Mesendoderm (in vitro differentiated cells): ENCODE results near the gene RALGPS1.

ENCODE experiments used
- DNase-seq: peaks from one replicate; pipeline ENCODE4 v3.0.0; 2013
- H2AK5ac ChIP-seq: 2 replicates; pipeline ENCODE4 v1.6.1; 2013; ENCODE audit warnings: low read length, inconsistent platforms
- H2BK120ac ChIP-seq: 2 replicates; pipeline ENCODE4 v1.6.1; 2013; ENCODE audit warnings: low read depth, mild to moderate bottlenecking, low read length, moderate library complexity, mixed read lengths
- H2BK15ac ChIP-seq: replicated peaks from 2 replicates; pipeline ENCODE4 v1.6.1; 2013; ENCODE audit warnings: low read depth, mild to moderate bottlenecking, moderate library complexity
- H2BK5ac ChIP-seq: 2 replicates; pipeline ENCODE4 v1.6.1; 2013; ENCODE audit warnings: low read length, inconsistent platforms
- H3K18ac ChIP-seq: 2 replicates; pipeline ENCODE4 v1.6.1; 2013; ENCODE audit warnings: mild to moderate bottlenecking, low read length, mixed read lengths
- H3K23ac ChIP-seq: one replicate; pipeline ENCODE4 v1.6.1; 2013; ENCODE audit warnings: low read length
- H3K27ac ChIP-seq: 2 replicates; pipeline ENCODE4 v1.5.1; 2013; ENCODE audit warnings: low read depth, mild to moderate bottlenecking, inconsistent platforms, low read length, moderate library complexity
- H3K27me3 ChIP-seq: 2 replicates; pipeline ENCODE4 v1.6.1; 2013; ENCODE audit warnings: low read length, control low read depth, mild to moderate bottlenecking, inconsistent platforms; ENCODE audit not compliant: insufficient read depth, poor library complexity
- H3K36me3 ChIP-seq: 2 replicates; pipeline ENCODE4 v1.6.1; 2013; ENCODE audit warnings: low read length, inconsistent platforms; ENCODE audit not compliant: control insufficient read depth, insufficient read depth
- H3K4ac ChIP-seq: one replicate; pipeline ENCODE4 v1.6.1; 2013; ENCODE audit warnings: low read depth, mild to moderate bottlenecking, low read length, moderate library complexity
- H3K4me1 ChIP-seq: 2 replicates; pipeline ENCODE4 v1.6.1; 2013; ENCODE audit warnings: low read depth, low read length, inconsistent platforms; ENCODE audit not compliant: control insufficient read depth
- H3K4me2 ChIP-seq: 2 replicates; pipeline ENCODE4 v1.6.1; 2013; ENCODE audit warnings: low read length
- H3K4me3 ChIP-seq: 2 replicates; pipeline ENCODE4 v1.5.1; 2013; ENCODE audit warnings: mild to moderate bottlenecking, low read length
- H3K56ac ChIP-seq: one replicate; pipeline ENCODE4 v1.6.1; 2013; ENCODE audit warnings: low read length
- H3K79me1 ChIP-seq: 2 replicates; pipeline ENCODE4 v1.6.1; 2013; ENCODE audit warnings: low read length, inconsistent platforms
- H3K79me2 ChIP-seq: 2 replicates; pipeline ENCODE4 v1.6.1; 2013; ENCODE audit warnings: mild to moderate bottlenecking, low read length; ENCODE audit not compliant: control insufficient read depth, insufficient read depth
- H3K9ac ChIP-seq: 2 replicates; pipeline ENCODE4 v1.6.1; 2013; ENCODE audit warnings: low read length, inconsistent platforms
- H4K5ac ChIP-seq: one replicate; pipeline ENCODE4 v1.6.1; 2013; ENCODE audit warnings: low read length
- H4K8ac ChIP-seq: one replicate; pipeline ENCODE4 v1.6.1; 2013; ENCODE audit warnings: low read depth, mild to moderate bottlenecking, control low read depth, low read length, moderate library complexity
- WGBS: extraction: QIAGEN DNeasy Blood & Tissue Kit; methylation state at CpG from one replicate; pipeline ENCODE4 v1.1.7; 2013; ENCODE audit warnings: low lambda C conversion rate, missing lambda C conversion rate; ENCODE audit not compliant: insufficient coverage; ENCODE audit errors: extremely low coverage; 5-methylcytosine and 5-hydroxymethylcytosine counted together

The RALGPS1 gene

GRCh38 chr9:126973651-126974529, 59.3 kb downstream of the RALGPS1 start:
- Histone ChIP-seq H3K27ac (no peak overlapping the region), H3K18ac (no peak overlapping the region), H2BK120ac (no peak overlapping the region), H3K4me3 (no peak overlapping the region), H2BK15ac (no peak overlapping the region), H3K56ac (no peak overlapping the region), H3K27me3 (no peaks in the 10 kb centered on the region), H3K79me2 (no peaks in the 10 kb centered on the region), H3K4me2 (no peak overlapping the region), H3K9ac (no peak overlapping the region), H4K8ac (no peak overlapping the region), H3K4ac (no peak overlapping the region), H2AK5ac (no peak overlapping the region), H4K5ac (no peak overlapping the region), H2BK5ac (no peak overlapping the region), H3K4me1 (no peaks in the 10 kb centered on the region), H3K79me1 (no peaks in the 10 kb centered on the region), H3K36me3 (no peaks in the 10 kb centered on the region), H3K23ac (no peak overlapping the region)
- DNase-seq, result no peak
- WGBS, result no CpG with 5 or more reads among the region's 10 CpGs

- Histone ChIP-seq H2BK5ac (no peak overlapping the region), H3K4me1 (no peaks in the 10 kb centered on the region), H3K4me2 (no peak overlapping the region), H3K18ac (no peak overlapping the region), H4K5ac (no peak overlapping the region), H3K23ac (no peak overlapping the region), H3K27me3 (no peaks in the 10 kb centered on the region), H3K36me3 (no peaks in the 10 kb centered on the region), H3K56ac (no peak overlapping the region), H2AK5ac (no peak overlapping the region), H3K27ac (no peak overlapping the region), H2BK15ac (no peak overlapping the region), H3K4ac (no peak overlapping the region), H2BK120ac (no peak overlapping the region), H4K8ac (no peak overlapping the region), H3K79me2 (no peaks in the 10 kb centered on the region), H3K9ac (no peak overlapping the region), H3K4me3 (no peak overlapping the region), H3K79me1 (no peaks in the 10 kb centered on the region)
- WGBS, result no CpG with 5 or more reads among the region's 6 CpGs
- no peak for DNase-seq
Observed at GRCh38 chr9:126974594-126974993, 60.0 kb downstream of the RALGPS1 start.

GRCh38 chr9:126975327-126976220, 61.0 kb downstream of the RALGPS1 start:
- Histone ChIP-seq H2AK5ac (no peak overlapping the region), H3K56ac (no peak overlapping the region), H4K5ac (no peak overlapping the region), H3K4me1 (no peaks in the 10 kb centered on the region), H3K23ac (no peak overlapping the region), H3K18ac (no peak overlapping the region), H2BK15ac (no peak overlapping the region), H2BK5ac (no peak overlapping the region), H3K4me3 (no peak overlapping the region), H3K79me1 (no peaks in the 10 kb centered on the region), H3K27ac (no peak overlapping the region), H2BK120ac (no peak overlapping the region), H3K36me3 (no peaks in the 10 kb centered on the region), H3K27me3 (no peaks in the 10 kb centered on the region), H3K4me2 (no peak overlapping the region), H3K9ac (no peak overlapping the region), H4K8ac (no peak overlapping the region), H3K79me2 (no peaks in the 10 kb centered on the region), H3K4ac (no peak overlapping the region)
- DNase-seq, result no peak
- no CpG with 5 or more reads among the region's 8 CpGs for WGBS

DNA sequence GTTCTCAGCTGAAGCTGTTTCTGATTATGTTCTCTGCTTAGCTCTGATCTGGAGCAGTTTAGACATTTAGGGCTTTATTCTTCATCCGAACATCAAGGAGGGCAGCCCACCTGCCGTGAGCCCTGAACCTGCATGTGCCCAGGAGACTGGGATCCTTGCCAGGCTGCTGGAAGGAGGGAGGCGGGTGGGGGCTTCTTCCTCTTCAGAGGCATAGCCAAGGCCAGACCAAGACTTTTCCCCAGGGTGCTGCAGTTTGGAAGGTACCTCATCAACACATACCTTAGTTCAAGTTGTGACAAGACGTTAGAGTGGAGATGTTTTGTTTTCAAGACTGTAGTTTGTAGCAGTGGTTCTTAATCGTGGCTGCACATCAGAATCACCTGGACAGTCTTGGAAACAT, 64.9 kb downstream of the RALGPS1 start:
- Histone ChIP-seq H3K4ac (no peak overlapping the region), H3K56ac (no peak overlapping the region), H4K5ac (no peak overlapping the region), H3K9ac (no peak overlapping the region), H3K4me1 (no peaks in the 10 kb centered on the region), H3K36me3 (no peaks in the 10 kb centered on the region), H3K4me3 (no peak overlapping the region), H3K18ac (no peak overlapping the region), H3K27me3 (no peaks in the 10 kb centered on the region), H2BK5ac (no peak overlapping the region), H2BK15ac (no peak overlapping the region), H3K4me2 (no peak overlapping the region), H4K8ac (no peak overlapping the region), H2AK5ac (no peak overlapping the region), H3K27ac (no peak overlapping the region), H2BK120ac (no peak overlapping the region), H3K79me2 (no peaks in the 10 kb centered on the region), H3K23ac (no peak overlapping the region), H3K79me1 (no peaks in the 10 kb centered on the region)
- no peak for DNase-seq
- no CpG with 5 or more reads among the region's 5 CpGs for WGBS

DNA sequence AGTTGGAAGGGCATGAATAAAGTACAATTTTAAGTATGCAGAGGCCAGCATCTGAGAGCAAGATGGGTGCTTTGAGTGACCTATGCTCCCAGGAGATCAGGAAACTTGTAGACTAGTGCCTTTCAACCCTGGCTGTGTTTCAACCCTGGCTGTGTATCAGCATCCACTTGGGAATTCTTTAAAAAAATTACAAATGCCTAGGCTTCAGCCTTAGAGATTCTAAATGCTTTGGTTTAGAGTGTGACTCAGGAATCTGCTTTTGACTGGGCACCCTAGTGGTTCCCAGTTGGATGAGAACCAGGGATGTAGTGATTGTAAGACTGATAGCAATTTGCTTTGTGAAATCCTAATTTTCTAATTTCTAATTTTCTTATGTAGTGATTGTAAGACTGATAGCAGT, 65.6 kb downstream of the RALGPS1 start:
- Histone ChIP-seq H3K9ac (no peak overlapping the region), H3K36me3 (no peaks in the 10 kb centered on the region), H4K5ac (no peak overlapping the region), H3K79me1 (no peaks in the 10 kb centered on the region), H3K4me3 (no peak overlapping the region), H2AK5ac (no peak overlapping the region), H3K4me1 (no peaks in the 10 kb centered on the region), H3K27me3 (no peaks in the 10 kb centered on the region), H3K18ac (no peak overlapping the region), H2BK5ac (no peak overlapping the region), H3K4ac (no peak overlapping the region), H2BK15ac (no peak overlapping the region), H3K23ac (no peak overlapping the region), H3K27ac (no peak overlapping the region), H2BK120ac (no peak overlapping the region), H3K4me2 (no peak overlapping the region), H4K8ac (no peak overlapping the region), H3K56ac (no peak overlapping the region), H3K79me2 (no peaks in the 10 kb centered on the region)
- DNase-seq, result no peak
